Muscle of leg (tissue), 11 donors: ENCODE measurements around the gene SETD1B. TPM values are rescaled to one million over a fixed set of nuclear protein-coding genes. Genes with fewer than 3 reads are reported as not detected.
"Not testable (repeated sequence)": the region's sequence is repeated elsewhere in the genome, so short reads cannot be mapped to it uniquely, and the experiment has no call there.

Experiments
- DNase-seq: peaks from one replicate; pipeline ENCODE4 v3.0.0; 2013
- H3K27ac ChIP-seq: one replicate; pipeline ENCODE4 v1.5.1; 2013; ENCODE audit warnings: mild to moderate bottlenecking, low read length, control low read depth
- H3K27me3 ChIP-seq: one replicate; pipeline ENCODE4 v1.6.1; 2013; ENCODE audit warnings: low read length; ENCODE audit not compliant: control insufficient read depth, insufficient read depth
- H3K36me3 ChIP-seq: one replicate; pipeline ENCODE4 v1.6.1; 2013; ENCODE audit warnings: low read length; ENCODE audit not compliant: control insufficient read depth, insufficient read depth
- H3K4me1 ChIP-seq: one replicate; pipeline ENCODE4 v1.6.1; 2013; ENCODE audit warnings: low read length; ENCODE audit not compliant: control insufficient read depth, insufficient read depth
- H3K4me3 ChIP-seq: one replicate; pipeline ENCODE4 v1.5.1; 2013; ENCODE audit warnings: low read length, control low read depth
- H3K9me3 ChIP-seq: replicated peaks from 2 replicates; pipeline ENCODE4 v1.6.1; 2013; ENCODE audit warnings: low read depth, low read length; ENCODE audit not compliant: control insufficient read depth
- whole genome bisulfite sequencing: methylation state at CpG from one replicate; pipeline ENCODE4 v1.1.5; 2013; ENCODE audit warnings: missing lambda C conversion rate; ENCODE audit not compliant: insufficient coverage; 5-methylcytosine and 5-hydroxymethylcytosine counted together
- polyA plus RNA-seq, 8 donors: library from polyadenylated mRNA; unstranded; fragments of 120-200 nt; gene quantifications; one replicate each; pipeline versions ENCODE4 v1.2.1 to v1.2.3, GENCODE V29; 2013; ENCODE audit warnings: inconsistent platforms in 1 of 8, low replicate concordance in 1 of 8; ENCODE audit not compliant: insufficient read length in 8 of 8, insufficient read depth in 1 of 8
- total RNA-seq: library from RNA; stranded (reverse); fragments of 120-200 nt; gene quantifications from one replicate; pipeline ENCODE4 v1.2.4, GENCODE V29; 2013

Gene SETD1B
- total and polyA plus RNA-seq, 9 donors: 3.6 to 13.4 (median 10.1) TPM

DNA sequence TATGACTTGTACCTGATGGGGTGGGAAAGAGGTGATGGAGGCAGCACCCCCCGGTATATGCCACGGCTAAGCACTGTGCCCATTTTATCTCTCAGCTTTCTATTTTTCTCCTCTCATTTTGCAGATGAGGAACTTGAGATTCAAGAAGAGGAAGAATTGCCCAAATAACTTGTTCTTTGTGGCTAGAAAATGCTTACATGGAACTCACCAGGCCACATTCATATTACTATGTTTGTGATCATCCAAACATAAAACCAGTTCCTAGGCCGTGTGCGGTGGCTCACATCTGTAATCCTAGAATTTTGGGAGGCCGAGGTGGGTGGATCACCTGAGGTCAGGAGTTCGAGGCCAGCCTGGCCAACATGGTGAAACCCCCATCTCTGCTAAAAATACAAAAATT, 70.3 kb downstream of the SETD1B start:
- Histone ChIP-seq H3K36me3 (no peaks in the 10 kb centered on the region), H3K4me3 (no peak overlapping the region), H3K27ac (no peak overlapping the region), H3K9me3 (no peaks in the 10 kb centered on the region), H3K4me1 (peaks cover 2% of the 10 kb centered on the region), H3K27me3 (peaks cover 2% of the 10 kb centered on the region)
- no peak for DNase-seq
- no CpG with 5 or more reads among the region's 6 CpGs for WGBS

DNA sequence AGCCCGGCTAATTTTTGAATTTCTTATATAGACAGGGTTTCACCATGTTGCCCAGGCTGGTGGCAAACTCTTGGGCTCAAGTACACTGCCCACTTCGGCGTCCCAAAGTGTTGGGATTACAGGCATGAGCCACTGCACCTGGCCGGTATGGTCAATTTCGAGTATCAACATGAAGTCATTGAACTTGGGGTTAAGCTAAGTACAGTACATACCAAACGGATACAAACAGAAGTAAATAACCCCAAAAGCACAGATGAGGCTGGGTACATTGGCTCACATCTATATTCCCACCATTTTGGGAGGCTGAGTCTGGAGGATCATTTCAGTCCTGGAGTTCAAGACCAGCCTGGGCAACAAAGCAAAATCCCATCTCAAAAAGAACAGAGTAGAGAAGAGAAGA, 71.8 kb downstream of the SETD1B start:
- no peak for DNase-seq
- no peaks in the 10 kb centered on the region for H3K9me3 ChIP-seq
- no peak overlapping the region for H3K4me3 ChIP-seq
- no peaks in the 10 kb centered on the region for H3K36me3 ChIP-seq
- peaks cover 2% of the 10 kb centered on the region for H3K4me1 ChIP-seq
- no peak overlapping the region for H3K27ac ChIP-seq
- H3K27me3 ChIP-seq: peaks cover 2% of the 10 kb centered on the region
- WGBS: 81% methylated on average over 2 of the region's 6 CpGs

DNA sequence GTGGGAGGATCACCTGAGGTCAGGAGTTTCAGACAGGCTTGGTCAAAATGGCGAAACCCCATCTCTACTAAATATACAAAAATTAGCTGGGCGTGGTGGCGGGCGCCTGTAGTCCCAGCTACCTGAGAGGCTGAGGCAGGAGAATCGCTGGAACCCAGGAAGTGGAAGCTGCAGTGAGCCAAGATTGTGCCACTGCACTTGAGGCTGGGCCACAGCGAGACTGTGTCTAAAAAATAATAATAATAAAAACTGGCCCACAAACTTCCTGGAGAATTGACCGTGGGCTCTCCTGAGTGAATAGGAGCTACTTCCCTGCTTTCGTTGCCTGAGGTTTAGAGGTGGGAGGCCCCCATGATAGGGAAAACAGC, 72.3 kb downstream of the SETD1B start:
- not testable (repeated sequence) for H3K27ac ChIP-seq, H3K4me3 ChIP-seq, H3K36me3 ChIP-seq, H3K9me3 ChIP-seq, H3K27me3 ChIP-seq, DNase-seq, H3K4me1 ChIP-seq
- 97% methylated on average over 4 of the region's 8 CpGs for WGBS

Other genes with a start within 250 kb of the SETD1B start
- 15.3 TPM for gene KDM2B, start 223.0 kb upstream of the SETD1B start, total RNA-seq
- gene KDM2B, start 223.0 kb upstream of the SETD1B start, polyA plus RNA-seq: 10 to 100 TPM; 19.8 to 27.3 (median 23.3) TPM
- gene ORAI1, start 177.5 kb upstream of the SETD1B start, total RNA-seq: 12.2 TPM
- 10 to 100 TPM; 24.5 to 46.8 (median 41.4) TPM for gene ORAI1, start 177.5 kb upstream of the SETD1B start, polyA plus RNA-seq
- gene MORN3, start 134.4 kb upstream of the SETD1B start, total RNA-seq: 0.13 TPM
- gene MORN3, start 134.4 kb upstream of the SETD1B start, polyA plus RNA-seq: under 1 TPM; 0.16 to 0.96 (median 0.23) TPM
- gene TMEM120B, start 91.3 kb upstream of the SETD1B start, total RNA-seq: 10.2 TPM
- gene TMEM120B, start 91.3 kb upstream of the SETD1B start, polyA plus RNA-seq: 10 to 100 TPM; 13.1 to 28.1 (median 17.5) TPM
- gene RHOF, start 10.3 kb upstream of the SETD1B start, total RNA-seq: 3.3 TPM
- gene RHOF, start 10.3 kb upstream of the SETD1B start, polyA plus RNA-seq: 1 to 10 TPM; 1.2 to 3.5 (median 1.9) TPM
- 0.04 TPM for gene HPD, start 54.9 kb downstream of the SETD1B start, total RNA-seq
- gene HPD, start 54.9 kb downstream of the SETD1B start, polyA plus RNA-seq: under 1 TPM in 4 of 8 donors, not detected in 4; 0.09 to 0.15 (median 0.12) TPM
- 50.9 TPM for gene PSMD9, start 84.8 kb downstream of the SETD1B start, total RNA-seq
- gene PSMD9, start 84.8 kb downstream of the SETD1B start, polyA plus RNA-seq: 10 to 100 TPM; 42.9 to 55.9 (median 47.6) TPM
- 1.7 TPM for gene CFAP251, start 114.6 kb downstream of the SETD1B start, total RNA-seq
- gene CFAP251, start 114.6 kb downstream of the SETD1B start, polyA plus RNA-seq: 1 to 10 TPM in 4 of 8 donors, under 1 TPM in 4; 0.74 to 2.1 (median 1.1) TPM
- gene BCL7A, start 217.9 kb downstream of the SETD1B start, total RNA-seq: 7.8 TPM
- 10 to 100 TPM; 11.0 to 20.2 (median 16.5) TPM for gene BCL7A, start 217.9 kb downstream of the SETD1B start, polyA plus RNA-seq